GM12872 (cell line): ENCODE results near the gene SGSH.

Source experiments
- TF ChIP-seq, protein P1 (sequence below): IDR thresholded peaks from 3 replicates; pipeline ENCODE4 v1.5.1; 2011; ENCODE audit warnings: low read depth, mild to moderate bottlenecking, low read length, moderate library complexity; ENCODE audit not compliant: insufficient read depth

SGSH gene

DNA sequence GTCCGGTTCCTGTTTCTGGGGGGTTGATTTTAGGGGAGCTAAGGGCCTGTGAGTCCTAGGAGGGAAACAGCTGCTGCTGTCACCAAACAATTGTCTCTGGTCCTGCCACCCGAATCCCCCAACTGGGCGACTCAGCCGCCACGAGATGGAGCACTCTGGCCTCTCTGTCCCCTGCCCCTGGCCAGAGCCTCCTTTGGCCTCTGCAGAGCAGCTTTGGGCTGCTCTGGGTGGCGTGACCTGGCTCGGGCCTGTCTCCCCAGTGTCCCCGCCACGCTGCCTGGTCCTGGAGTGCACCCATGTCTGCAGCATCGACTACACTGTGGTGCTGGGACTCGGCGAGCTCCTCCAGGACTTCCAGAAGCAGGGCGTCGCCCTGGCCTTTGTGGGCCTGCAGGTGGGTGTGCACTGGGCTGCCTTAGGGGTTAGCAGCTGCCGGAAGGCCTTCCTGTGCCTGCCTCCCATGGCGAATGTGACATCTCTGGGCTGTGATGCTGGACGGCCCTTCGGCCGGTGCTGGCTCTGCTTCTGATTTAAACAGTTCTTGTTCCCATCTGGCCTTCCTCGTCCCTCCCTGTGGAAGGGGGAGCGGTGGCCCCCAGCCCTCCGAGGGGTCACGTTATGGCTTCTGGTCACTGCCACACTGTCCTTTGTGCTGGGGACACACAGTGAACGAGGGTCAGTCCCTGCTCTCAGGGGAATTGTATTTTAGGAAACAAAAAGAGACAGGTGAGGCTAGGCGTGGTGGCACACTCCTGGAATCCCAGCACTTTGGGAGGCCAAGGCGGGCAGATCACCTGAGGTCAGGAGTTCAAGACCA is 29.0 kb upstream of the SGSH start:
- TF ChIP-seq, protein P1, sequence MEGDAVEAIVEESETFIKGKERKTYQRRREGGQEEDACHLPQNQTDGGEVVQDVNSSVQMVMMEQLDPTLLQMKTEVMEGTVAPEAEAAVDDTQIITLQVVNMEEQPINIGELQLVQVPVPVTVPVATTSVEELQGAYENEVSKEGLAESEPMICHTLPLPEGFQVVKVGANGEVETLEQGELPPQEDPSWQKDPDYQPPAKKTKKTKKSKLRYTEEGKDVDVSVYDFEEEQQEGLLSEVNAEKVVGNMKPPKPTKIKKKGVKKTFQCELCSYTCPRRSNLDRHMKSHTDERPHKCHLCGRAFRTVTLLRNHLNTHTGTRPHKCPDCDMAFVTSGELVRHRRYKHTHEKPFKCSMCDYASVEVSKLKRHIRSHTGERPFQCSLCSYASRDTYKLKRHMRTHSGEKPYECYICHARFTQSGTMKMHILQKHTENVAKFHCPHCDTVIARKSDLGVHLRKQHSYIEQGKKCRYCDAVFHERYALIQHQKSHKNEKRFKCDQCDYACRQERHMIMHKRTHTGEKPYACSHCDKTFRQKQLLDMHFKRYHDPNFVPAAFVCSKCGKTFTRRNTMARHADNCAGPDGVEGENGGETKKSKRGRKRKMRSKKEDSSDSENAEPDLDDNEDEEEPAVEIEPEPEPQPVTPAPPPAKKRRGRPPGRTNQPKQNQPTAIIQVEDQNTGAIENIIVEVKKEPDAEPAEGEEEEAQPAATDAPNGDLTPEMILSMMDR = no peak

DNA sequence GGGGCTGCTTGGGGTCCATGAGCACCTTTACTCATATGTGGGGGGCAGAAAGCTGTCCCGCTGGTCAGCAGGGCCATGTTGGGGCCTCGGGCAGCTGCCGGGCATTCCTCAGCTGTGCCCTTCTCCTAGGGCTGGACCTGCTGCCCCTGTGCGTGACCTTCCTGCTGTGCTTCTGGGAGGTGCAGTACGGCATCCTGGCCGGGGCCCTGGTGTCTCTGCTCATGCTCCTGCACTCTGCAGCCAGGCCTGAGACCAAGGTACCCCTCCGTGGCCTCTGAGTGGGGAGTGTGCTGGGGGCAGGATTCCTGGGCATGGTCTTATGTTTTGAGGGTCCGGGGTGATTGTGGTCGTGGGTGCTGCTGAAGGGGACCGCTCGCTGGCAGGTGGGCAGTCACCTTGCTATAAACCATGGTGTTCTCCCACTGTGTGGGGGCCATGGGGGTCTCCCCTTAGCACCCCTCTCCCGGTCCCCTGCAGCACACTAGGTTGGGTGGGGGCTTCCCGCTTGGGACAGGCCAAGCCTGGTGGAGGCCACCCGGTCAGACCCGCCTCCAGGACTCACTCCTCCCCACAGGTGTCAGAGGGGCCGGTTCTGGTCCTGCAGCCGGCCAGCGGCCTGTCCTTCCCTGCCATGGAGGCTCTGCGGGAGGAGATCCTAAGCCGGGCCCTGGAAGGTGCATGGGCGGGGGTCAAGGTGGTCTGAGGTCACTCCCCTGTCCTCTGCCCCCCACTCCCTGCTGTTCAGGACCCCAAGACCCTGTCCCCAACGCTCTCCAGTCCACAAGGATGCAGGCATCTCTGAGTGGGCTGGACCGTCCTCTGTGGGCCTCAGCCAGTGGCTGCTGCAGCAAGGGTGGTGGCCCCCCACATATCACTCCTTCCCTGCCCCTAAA is 28.1 kb upstream of the SGSH start:
- TF ChIP-seq, protein P1 = no peak

DNA sequence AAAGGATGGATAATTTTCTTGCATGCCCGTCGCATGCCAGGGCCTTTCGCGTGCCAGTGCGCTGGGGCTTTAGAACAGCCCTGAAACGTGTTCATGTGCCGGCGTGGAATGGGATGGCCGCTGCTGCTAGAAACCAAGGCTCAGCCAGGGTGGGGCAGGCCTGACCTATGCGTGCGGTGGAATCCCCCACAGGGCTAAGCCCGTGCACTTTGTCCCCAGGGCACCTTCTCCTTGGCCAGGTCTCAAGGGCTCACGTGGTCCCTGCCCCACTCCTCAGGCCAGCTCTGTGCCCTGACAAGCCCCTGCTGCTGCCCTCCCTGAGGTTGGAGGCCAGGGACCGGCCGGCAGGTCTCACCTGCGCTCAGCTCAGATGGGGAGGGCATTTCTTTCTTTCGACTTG is 27.4 kb upstream of the SGSH start:
- TF ChIP-seq, protein P1 = no peak

DNA sequence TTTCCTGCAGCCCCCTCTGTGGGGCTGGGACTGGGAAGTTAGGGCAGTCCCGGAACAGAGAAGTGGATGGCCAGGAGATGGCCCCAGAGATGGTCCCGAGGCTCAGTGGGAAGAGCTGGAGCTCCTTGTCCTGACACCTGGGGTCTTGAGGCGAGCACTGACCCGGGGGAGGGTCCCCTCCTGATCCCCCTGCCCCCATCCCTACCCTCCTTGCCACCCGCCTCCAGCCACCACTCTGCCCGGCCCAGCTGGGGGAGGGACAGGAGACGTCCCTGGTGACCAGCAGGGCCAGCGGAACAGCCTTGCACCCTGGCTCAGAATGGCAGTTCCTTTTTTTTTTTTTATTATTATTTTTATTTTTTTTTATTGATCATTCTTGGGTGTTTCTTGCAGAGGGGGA is 26.6 kb upstream of the SGSH start:
- TF ChIP-seq, protein P1 = no peak

DNA sequence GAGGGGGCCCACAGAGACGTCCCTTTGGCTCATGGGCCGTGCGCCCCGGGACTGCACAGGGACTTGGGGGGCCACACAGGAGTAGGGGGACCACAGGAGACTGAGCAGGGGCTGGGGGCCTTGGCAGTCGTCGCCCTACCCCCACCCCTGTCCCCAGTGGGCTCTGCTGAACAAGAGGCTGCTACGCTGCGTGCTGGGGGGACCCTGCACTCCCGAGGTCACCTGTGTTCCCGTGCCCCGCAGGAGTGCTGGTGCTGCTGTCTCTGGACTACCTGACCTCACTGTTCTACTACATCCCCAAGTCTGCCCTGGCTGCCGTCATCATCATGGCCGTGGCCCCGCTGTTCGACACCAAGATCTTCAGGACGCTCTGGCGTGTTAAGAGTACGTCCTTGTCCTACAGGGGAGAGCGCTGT is 26.1 kb upstream of the SGSH start:
- TF ChIP-seq, protein P1 = no peak

DNA sequence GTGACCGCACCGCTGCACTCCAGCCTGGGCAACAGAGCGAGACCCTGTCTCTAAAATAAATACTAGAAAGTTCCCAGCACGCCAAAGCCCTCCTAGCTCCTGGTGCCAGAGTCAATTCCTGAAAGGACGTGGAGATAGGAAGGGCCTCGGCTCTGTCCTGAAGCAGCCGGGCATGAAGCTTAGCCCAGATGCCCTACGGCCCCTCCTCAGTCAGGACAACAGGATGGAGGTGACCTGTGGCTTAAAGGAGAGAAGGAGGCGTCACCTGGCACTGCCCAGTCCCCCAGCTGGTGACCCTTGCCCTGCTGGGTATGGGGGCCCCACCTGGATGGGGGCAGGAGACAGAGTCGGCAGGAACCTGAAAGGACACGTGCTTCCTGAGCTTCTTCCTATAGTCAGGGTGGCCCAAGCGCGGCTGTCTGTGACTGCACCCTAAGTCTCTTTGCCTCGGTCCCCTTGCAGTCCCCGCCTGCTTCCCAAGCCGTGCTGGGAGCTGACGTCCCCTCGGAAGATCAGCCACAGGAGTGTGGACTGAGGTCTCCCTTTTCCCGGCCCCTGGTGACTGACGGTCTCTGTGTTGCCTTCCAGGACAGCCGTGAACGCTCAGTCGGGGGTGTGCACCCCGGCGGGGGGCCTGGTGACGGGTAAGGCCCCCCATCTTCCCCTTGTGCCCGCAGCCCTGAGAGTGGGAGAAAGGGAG is 25.6 kb upstream of the SGSH start:
- TF ChIP-seq, protein P1 = no peak

DNA sequence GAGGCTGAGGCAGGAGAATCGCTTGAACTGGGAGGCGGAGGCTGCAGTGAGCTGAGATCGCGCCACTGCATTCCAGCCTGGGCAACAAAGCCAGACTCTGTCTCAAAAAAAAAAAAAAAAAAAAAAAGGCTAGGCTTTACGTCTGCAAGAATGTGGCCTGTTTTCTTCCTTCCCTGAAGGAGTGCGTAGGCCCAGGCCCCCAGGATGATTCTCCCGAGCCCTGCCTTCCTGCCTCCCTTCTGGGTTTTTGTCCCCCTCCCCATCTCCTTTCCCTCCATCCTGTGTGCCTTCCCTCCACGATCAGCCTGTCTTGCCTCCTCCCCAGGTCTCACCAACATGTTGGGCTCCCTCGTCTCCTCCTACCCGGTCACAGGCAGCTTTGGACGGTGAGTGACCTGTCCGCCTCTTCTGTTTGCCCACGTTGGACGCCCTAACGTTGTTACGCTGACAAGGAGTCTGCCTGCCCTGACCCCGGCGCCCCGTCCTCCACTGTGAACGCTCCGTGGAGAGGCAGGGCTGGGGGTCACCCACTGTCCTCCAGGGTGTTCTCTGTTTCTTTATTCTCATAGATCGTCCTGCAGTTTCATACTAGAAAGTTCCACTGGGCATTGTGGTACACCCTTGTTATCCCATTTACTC is 24.9 kb upstream of the SGSH start:
- TF ChIP-seq, protein P1 = no peak
